Brain microvascular endothelial cell (primary cell): ENCODE measurements around the gene RAB41.
"Not testable (repeated sequence)": the region's sequence is repeated elsewhere in the genome, so short reads cannot be mapped to it uniquely, and the experiment has no call there.

Experiments used
- DNase-seq: peaks from one replicate; pipeline ENCODE4 v3.0.0-alpha.2; 2020
- H3K27ac ChIP-seq: fragments of 250-450 bp; sonication (Bioruptor Pico); 2 replicates; pipeline ENCODE4 v1.5.1; 2020; ENCODE audit warnings: mild to moderate bottlenecking, moderate library complexity
- H3K27me3 ChIP-seq: fragments of 250-450 bp; sonication (Bioruptor Pico); replicated peaks from 2 replicates; pipeline ENCODE4 v1.5.1; 2020; ENCODE audit warnings: mild to moderate bottlenecking
- H3K36me3 ChIP-seq: fragments of 250-450 bp; sonication (Bioruptor Pico); replicated peaks from 2 replicates; pipeline ENCODE4 v1.5.1; 2020; ENCODE audit warnings: mild to moderate bottlenecking
- H3K4me3 ChIP-seq: 2 replicates; pipeline ENCODE4 v1.5.1; 2011; ENCODE audit warnings: low read depth, mild to moderate bottlenecking, control low read depth, low read length, moderate library complexity
- CTCF ChIP-seq: IDR thresholded peaks from 2 replicates; pipeline ENCODE4 v1.5.1; 2011; ENCODE audit warnings: low read depth, mild to moderate bottlenecking, moderate library complexity, low read length, control low read depth, inconsistent platforms; ENCODE audit errors: missing control alignments
- in situ Hi-C: cut with HindIII; loops from 2 replicates; pipeline ENCODE4 v1.10.0; 2017; ENCODE audit warnings: low sequenced_read_pairs, low pct_ligation_motif_present

Gene RAB41

GRCh38 chrX:70281951-70282350 lies at the start of gene RAB41:
TSS of gene RAB41 (plus strand) at chrX:70282172. CDS start at chrX:70282218, 46 bp downstream.
- no peak for DNase-seq
- no peak for TF ChIP-seq CTCF
- in situ Hi-C loops, result no loop called here
- Histone ChIP-seq H3K27me3 (no peaks in the 10 kb centered on the region), H3K27ac (no peak within 1 kb of the TSS), H3K4me3 (no peak within 1 kb of the TSS), H3K36me3 (peaks cover under 1% of the 10 kb centered on the region)

- no peaks in the 10 kb centered on the region for H3K36me3 ChIP-seq
- no peak for TF ChIP-seq CTCF
- in situ Hi-C loops, result no loop called here
- no peak for DNase-seq
- H3K27ac ChIP-seq, result no peak within 1 kb of the TSS
- no peaks in the 10 kb centered on the region for H3K27me3 ChIP-seq
- no peak within 1 kb of the TSS for H3K4me3 ChIP-seq
Observed at GRCh38 chrX:70234355-70234754, 47.6 kb upstream of the RAB41 start, which contains the start of gene AWAT1. TSS of gene AWAT1 (plus strand) at chrX:70234655. CDS start at chrX:70234696, 41 bp downstream.

- Histone ChIP-seq H3K27ac (no peak overlapping the region), H3K27me3 (no peaks in the 10 kb centered on the region), H3K4me3 (no peak overlapping the region), H3K36me3 (no peaks in the 10 kb centered on the region)
- TF ChIP-seq CTCF, result no peak
- in situ Hi-C loops, result no loop called here
- no peak for DNase-seq
Observed at GRCh38 chrX:70240751-70241150, 41.2 kb upstream of the RAB41 start.

GRCh38 chrX:70241501-70241900 lies 40.5 kb upstream of the RAB41 start:
- in situ Hi-C loops, result no loop called here
- Histone ChIP-seq H3K27me3 (no peaks in the 10 kb centered on the region), H3K27ac (no peak overlapping the region), H3K36me3 (no peaks in the 10 kb centered on the region), H3K4me3 (no peak overlapping the region)
- no peak for TF ChIP-seq CTCF
- no peak for DNase-seq

GRCh38 chrX:70243601-70244000 lies 38.4 kb upstream of the RAB41 start:
- H3K4me3 ChIP-seq, DNase-seq, in situ Hi-C loops, H3K36me3 ChIP-seq, H3K27ac ChIP-seq, H3K27me3 ChIP-seq: not testable (repeated sequence)

GRCh38 chrX:70244881-70245280 lies 37.1 kb upstream of the RAB41 start:
- Histone ChIP-seq H3K27me3 (no peaks in the 10 kb centered on the region), H3K27ac (no peak overlapping the region), H3K36me3 (no peaks in the 10 kb centered on the region), H3K4me3 (no peak overlapping the region)
- no peak for TF ChIP-seq CTCF
- no peak for DNase-seq
- in situ Hi-C loops, result no loop called here
